Hepatocyte (in vitro differentiated cells): ENCODE data around the gene KRT78. TPM values are rescaled to one million over a fixed set of nuclear protein-coding genes. Genes with fewer than 3 reads are reported as not detected.

Experiments
- DNase-seq: peaks from one replicate; pipeline ENCODE4 v3.0.0-alpha.2; 2016; ENCODE audit warnings: low spot score
- H2AFZ ChIP-seq: fragments of 200-600 bp; sonication (generic); 2 replicates; pipeline ENCODE4 v1.6.0; 2016; ENCODE audit warnings: antibody characterized with exemption, mild to moderate bottlenecking
- H3K27ac ChIP-seq: fragments of 200-600 bp; sonication (generic); 2 replicates; pipeline ENCODE4 v1.5.1; 2016; ENCODE audit warnings: mild to moderate bottlenecking
- H3K27me3 ChIP-seq: fragments of 200-600 bp; sonication (generic); 2 replicates; pipeline ENCODE4 v1.6.1; 2016
- H3K36me3 ChIP-seq: fragments of 200-600 bp; sonication (generic); replicated peaks from 2 replicates; pipeline ENCODE4 v1.5.1; 2016; ENCODE audit warnings: low read depth; ENCODE audit not compliant: insufficient read depth
- H3K4me1 ChIP-seq: fragments of 200-600 bp; sonication (generic); 2 replicates; pipeline ENCODE4 v1.5.1; 2016; ENCODE audit warnings: mild to moderate bottlenecking, moderate library complexity; ENCODE audit not compliant: insufficient read depth
- H3K4me2 ChIP-seq: fragments of 200-600 bp; sonication (generic); 2 replicates; pipeline ENCODE4 v1.6.0; 2016
- H3K4me3 ChIP-seq: fragments of 200-600 bp; sonication (generic); 2 replicates; pipeline ENCODE4 v1.5.1; 2016; ENCODE audit warnings: mild to moderate bottlenecking
- H3K79me2 ChIP-seq: fragments of 200-600 bp; sonication (generic); 2 replicates; pipeline ENCODE4 v1.6.0; 2017; ENCODE audit warnings: mild to moderate bottlenecking
- H3K9me2 ChIP-seq: fragments of 200-600 bp; sonication (generic); replicated peaks from 2 replicates; pipeline ENCODE4 v1.6.0; 2017; ENCODE audit warnings: mild to moderate bottlenecking; ENCODE audit not compliant: insufficient read depth
- H3K9me3 ChIP-seq: fragments of 200-600 bp; sonication (generic); 2 replicates; pipeline ENCODE4 v1.5.1; 2016; ENCODE audit warnings: low read depth, mild to moderate bottlenecking
- H4K20me1 ChIP-seq: fragments of 200-600 bp; sonication (generic); 2 replicates; pipeline ENCODE4 v1.6.0; 2016; ENCODE audit warnings: mild to moderate bottlenecking; ENCODE audit not compliant: insufficient read depth, poor library complexity, severe bottlenecking
- EZH2 ChIP-seq: fragments of 200-600 bp; sonication (generic); IDR thresholded peaks from 2 replicates; pipeline ENCODE4 v1.6.1; 2016; ENCODE audit warnings: antibody characterized with exemption, mild to moderate bottlenecking, borderline replicate concordance
- EZH2phosphoT487 ChIP-seq: fragments of 200-600 bp; sonication (generic); IDR thresholded peaks from one replicate; pipeline ENCODE4 v1.6.1; 2018; ENCODE audit warnings: antibody characterized with exemption, mild to moderate bottlenecking, low read depth, moderate library complexity; ENCODE audit not compliant: unreplicated experiment, severe bottlenecking
- WGBS: methylation state at CpG from one replicate; pipeline ENCODE4 v1.1.6; 2016; ENCODE audit warnings: low lambda C conversion rate; ENCODE audit errors: missing lambda C conversion rate; 5-methylcytosine and 5-hydroxymethylcytosine counted together
- polyA plus RNA-seq: library from polyadenylated mRNA; unstranded; fragments of >200 nt; fragmentation: Nextera tagmentation; extraction: Ambion mirVana; gene quantifications from 2 replicates; pipeline ENCODE4 v1.2.1, GENCODE V29; 2016
- total RNA-seq: library from RNA; depleted of rRNA; stranded (reverse); fragments of >200 nt; gene quantifications from 2 replicates; pipeline ENCODE4 v1.2.3, GENCODE V29; 2014
- TF ChIP-seq, protein P1 (sequence below): fragments of 200-600 bp; sonication (generic); IDR thresholded peaks from 2 replicates; pipeline ENCODE4 v1.5.1; 2016; ENCODE audit warnings: antibody characterized with exemption, mild to moderate bottlenecking; ENCODE audit not compliant: poor library complexity

The KRT78 gene
- total and polyA plus RNA-seq, 2 experiments from 2014 or later = not detected

DNA sequence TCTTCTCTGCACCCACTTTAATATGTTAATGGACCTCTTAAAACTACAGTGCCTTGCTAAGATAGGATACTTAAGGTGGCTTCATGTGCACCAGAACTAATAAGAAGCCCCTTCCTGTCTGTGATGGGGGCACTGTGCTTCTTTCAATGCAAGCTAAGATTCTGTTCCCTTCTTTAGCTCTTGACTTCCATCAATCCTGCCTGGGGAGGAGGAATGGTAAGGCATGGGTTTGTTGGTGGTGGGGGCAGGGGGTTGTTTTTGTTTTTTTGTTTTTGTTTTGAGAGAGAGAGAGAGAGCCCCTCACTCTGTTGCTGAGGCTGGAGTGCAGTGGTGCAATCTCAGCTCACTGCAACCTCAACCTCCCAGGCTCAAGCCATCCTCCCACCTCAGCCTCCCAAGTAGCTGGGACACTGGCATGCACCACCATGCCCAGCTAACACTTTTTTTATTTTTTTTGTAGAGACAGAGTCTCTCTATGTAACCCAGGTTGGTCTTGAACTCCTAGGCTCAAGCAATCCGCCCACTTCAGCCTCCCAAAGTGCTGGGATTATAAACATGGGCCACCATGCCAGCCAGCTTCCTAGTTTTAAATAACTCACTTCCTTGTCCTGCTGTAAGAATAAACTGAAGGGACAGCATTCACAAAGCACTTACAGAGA, 48.4 kb downstream of the KRT78 start:
- Histone ChIP-seq H3K4me1 (no peaks in the 10 kb centered on the region), H3K27ac (no peak overlapping the region), H3K4me2 (no peak overlapping the region), H3K9me3 (no peaks in the 10 kb centered on the region), H2AFZ (no peak overlapping the region), H3K27me3 (no peaks in the 10 kb centered on the region), H3K79me2 (no peaks in the 10 kb centered on the region), H4K20me1 (no peaks in the 10 kb centered on the region), H3K36me3 (no peaks in the 10 kb centered on the region), H3K9me2 (no peaks in the 10 kb centered on the region), H3K4me3 (no peak overlapping the region)
- DNase-seq = no peak
- TF ChIP-seq EZH2 (no peak), EZH2phosphoT487 (no peak)
- TF ChIP-seq, protein P1, sequence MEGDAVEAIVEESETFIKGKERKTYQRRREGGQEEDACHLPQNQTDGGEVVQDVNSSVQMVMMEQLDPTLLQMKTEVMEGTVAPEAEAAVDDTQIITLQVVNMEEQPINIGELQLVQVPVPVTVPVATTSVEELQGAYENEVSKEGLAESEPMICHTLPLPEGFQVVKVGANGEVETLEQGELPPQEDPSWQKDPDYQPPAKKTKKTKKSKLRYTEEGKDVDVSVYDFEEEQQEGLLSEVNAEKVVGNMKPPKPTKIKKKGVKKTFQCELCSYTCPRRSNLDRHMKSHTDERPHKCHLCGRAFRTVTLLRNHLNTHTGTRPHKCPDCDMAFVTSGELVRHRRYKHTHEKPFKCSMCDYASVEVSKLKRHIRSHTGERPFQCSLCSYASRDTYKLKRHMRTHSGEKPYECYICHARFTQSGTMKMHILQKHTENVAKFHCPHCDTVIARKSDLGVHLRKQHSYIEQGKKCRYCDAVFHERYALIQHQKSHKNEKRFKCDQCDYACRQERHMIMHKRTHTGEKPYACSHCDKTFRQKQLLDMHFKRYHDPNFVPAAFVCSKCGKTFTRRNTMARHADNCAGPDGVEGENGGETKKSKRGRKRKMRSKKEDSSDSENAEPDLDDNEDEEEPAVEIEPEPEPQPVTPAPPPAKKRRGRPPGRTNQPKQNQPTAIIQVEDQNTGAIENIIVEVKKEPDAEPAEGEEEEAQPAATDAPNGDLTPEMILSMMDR = no peak
- 88% methylated on average over 1 of the region's 1 CpG for WGBS

- no peak overlapping the region for H3K27ac ChIP-seq
- no peak overlapping the region for H3K4me2 ChIP-seq
- H4K20me1 ChIP-seq = no peaks in the 10 kb centered on the region
- no peaks in the 10 kb centered on the region for H3K79me2 ChIP-seq
- H2AFZ ChIP-seq = no peak overlapping the region
- DNase-seq = no peak
- no peaks in the 10 kb centered on the region for H3K27me3 ChIP-seq
- WGBS = 87% methylated on average over 5 of the region's 5 CpGs
- no peaks in the 10 kb centered on the region for H3K4me1 ChIP-seq
- no peak overlapping the region for H3K4me3 ChIP-seq
- H3K36me3 ChIP-seq = no peaks in the 10 kb centered on the region
- H3K9me2 ChIP-seq = no peaks in the 10 kb centered on the region
- TF ChIP-seq EZH2 = no peak
- TF ChIP-seq EZH2phosphoT487 = no peak
- TF ChIP-seq, protein P1 = no peak
- H3K9me3 ChIP-seq = no peaks in the 10 kb centered on the region
These were observed 49.1 kb downstream of the KRT78 start for GRCh38 chr12:52799505-52800211.

- H3K4me1 ChIP-seq = no peaks in the 10 kb centered on the region
- no peak for TF ChIP-seq EZH2phosphoT487
- TF ChIP-seq EZH2 = no peak
- TF ChIP-seq, protein P1 = no peak
- H3K27me3 ChIP-seq = no peaks in the 10 kb centered on the region
- H3K9me3 ChIP-seq = no peaks in the 10 kb centered on the region
- DNase-seq = peak; percentile 28
- H3K9me2 ChIP-seq = no peaks in the 10 kb centered on the region
- 56% methylated on average over 7 of the region's 7 CpGs for WGBS
- H3K36me3 ChIP-seq = no peaks in the 10 kb centered on the region
- no peak overlapping the region for H2AFZ ChIP-seq
- H3K4me3 ChIP-seq = no peak overlapping the region
- H3K79me2 ChIP-seq = no peaks in the 10 kb centered on the region
- H3K27ac ChIP-seq = no peak overlapping the region
- H4K20me1 ChIP-seq = no peaks in the 10 kb centered on the region
- H3K4me2 ChIP-seq = no peak overlapping the region
These were observed 49.9 kb downstream of the KRT78 start for GRCh38 chr12:52798671-52799504.
